ENCODE results near the gene CDKAL1. TPM values are rescaled to one million over a fixed set of nuclear protein-coding genes. Genes with fewer than 3 reads are reported as not detected.

The CDKAL1 gene
- total and polyA plus RNA-seq, 2 of the 13 experiments (the other 11 are each of a cell fraction or from before 2014, with no cell fraction given), result 9.5 to 27.7 TPM

DNA sequence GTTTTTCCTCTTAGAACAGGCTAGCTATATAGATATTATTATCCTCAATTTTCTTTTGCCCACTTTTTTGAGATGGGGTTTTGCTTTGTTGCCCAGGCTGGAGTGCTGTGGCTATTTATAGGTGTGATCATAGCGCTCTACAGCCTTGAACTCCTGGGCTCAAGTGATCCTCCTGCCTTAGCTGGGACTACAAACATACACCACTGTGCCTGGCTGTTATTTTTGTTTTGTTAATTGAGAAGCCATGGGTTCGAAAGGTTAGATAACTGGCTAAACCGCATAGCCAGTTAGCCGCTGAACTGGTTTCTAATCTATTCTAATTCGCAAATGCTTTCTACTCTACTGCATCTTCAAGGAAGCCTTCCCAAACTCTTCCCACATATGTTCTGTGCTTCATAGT is 425.8 kb downstream of the CDKAL1 start:
- Histone ChIP-seq H4K20me1 (ENCODE audit: insufficient read depth, low read length) (no peaks in the 10 kb centered on the region), H3K4me3 (replicated peaks in 1 of 3; ENCODE audit: insufficient read depth in 1 of 3, low read depth in 2 of 3, low read length in 3 of 3) (no peak overlapping the region), H3K4me2 (ENCODE audit: low read depth, low read length) (no peak overlapping the region), H3K9ac (ENCODE audit: insufficient read depth, low read depth, low read length) (no peak overlapping the region), H3K9me3 (ENCODE audit: low read length) (no peaks in the 10 kb centered on the region), H3K27me3 (ENCODE audit: control insufficient read depth in 1 of 2, insufficient read depth in 2 of 2, low read length in 2 of 2) (no peaks in the 10 kb centered on the region), H3K27ac (ENCODE audit: extremely low read length, insufficient read depth, low read length) (no peak overlapping the region), H3K36me3 (replicated peaks in 1 of 2; ENCODE audit: control insufficient read depth in 1 of 2, insufficient read depth in 2 of 2, low read length in 2 of 2) (peaks cover 3 to 7% of the 10 kb centered on the region in 2 experiments; a peak in 3 of 5 replicates), H3K4me1 (ENCODE audit: insufficient read depth, low read length) (no peaks in the 10 kb centered on the region), H2AFZ (ENCODE audit: low read length) (no peak overlapping the region), H3K79me2 (ENCODE audit: insufficient read depth, low read length) (no peaks in the 10 kb centered on the region)
- CTCF ChIA-PET (ENCODE audit: low intra/inter-chr PET ratio, low total read pairs), result no interaction called here
- in situ Hi-C loops (cut with HindIII; ENCODE audit: extremely low pct_ligation_motif_present, low pct_unique_long_range_greater_than_20kb), result no loop called here
- POLR2A ChIA-PET, result no interaction called here
- intact Hi-C loops (cut with micrococcal nuclease; ENCODE audit: unreplicated experiment), result no loop called here
- no peak for ATAC-seq
- DNase-seq (ENCODE audit: low spot score), result no peak
- 95% methylated on average over 5 of the region's 5 CpGs for WGBS (ENCODE audit: low lambda C conversion rate)
- TF ChIP-seq MEF2D (CRISPR knock-in tag; IDR thresholded peaks at IDR 0.05) (peak; percentile 45; the same call in 1 of the 2 replicates), ZNF790 (CRISPR knock-in tag; IDR thresholded peaks at IDR 0.05; ENCODE audit: borderline replicate concordance) (no peak), ZNF224 (CRISPR knock-in tag; IDR thresholded peaks at IDR 0.05) (no peak), STAG1 (CRISPR knock-in tag; IDR thresholded peaks at IDR 0.05) (no peak), ZNF510 (CRISPR knock-in tag; IDR thresholded peaks at IDR 0.05; ENCODE audit: low read depth) (no peak), ZNF570 (CRISPR knock-in tag; IDR thresholded peaks at IDR 0.05; ENCODE audit: borderline replicate concordance) (no peak), ZMYM4 (CRISPR knock-in tag; IDR thresholded peaks at IDR 0.05) (0 out of 2 replicates have a peak, but pooled peaks have one; percentile 25)
- TF ChIP-seq, protein P1, sequence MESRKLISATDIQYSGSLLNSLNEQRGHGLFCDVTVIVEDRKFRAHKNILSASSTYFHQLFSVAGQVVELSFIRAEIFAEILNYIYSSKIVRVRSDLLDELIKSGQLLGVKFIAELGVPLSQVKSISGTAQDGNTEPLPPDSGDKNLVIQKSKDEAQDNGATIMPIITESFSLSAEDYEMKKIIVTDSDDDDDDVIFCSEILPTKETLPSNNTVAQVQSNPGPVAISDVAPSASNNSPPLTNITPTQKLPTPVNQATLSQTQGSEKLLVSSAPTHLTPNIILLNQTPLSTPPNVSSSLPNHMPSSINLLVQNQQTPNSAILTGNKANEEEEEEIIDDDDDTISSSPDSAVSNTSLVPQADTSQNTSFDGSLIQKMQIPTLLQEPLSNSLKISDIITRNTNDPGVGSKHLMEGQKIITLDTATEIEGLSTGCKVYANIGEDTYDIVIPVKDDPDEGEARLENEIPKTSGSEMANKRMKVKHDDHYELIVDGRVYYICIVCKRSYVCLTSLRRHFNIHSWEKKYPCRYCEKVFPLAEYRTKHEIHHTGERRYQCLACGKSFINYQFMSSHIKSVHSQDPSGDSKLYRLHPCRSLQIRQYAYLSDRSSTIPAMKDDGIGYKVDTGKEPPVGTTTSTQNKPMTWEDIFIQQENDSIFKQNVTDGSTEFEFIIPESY (CRISPR knock-in tag; IDR thresholded peaks at IDR 0.05), result peak; percentile 57; the same call in 1 of the 2 replicates
- TF ChIP-seq, protein P2, sequence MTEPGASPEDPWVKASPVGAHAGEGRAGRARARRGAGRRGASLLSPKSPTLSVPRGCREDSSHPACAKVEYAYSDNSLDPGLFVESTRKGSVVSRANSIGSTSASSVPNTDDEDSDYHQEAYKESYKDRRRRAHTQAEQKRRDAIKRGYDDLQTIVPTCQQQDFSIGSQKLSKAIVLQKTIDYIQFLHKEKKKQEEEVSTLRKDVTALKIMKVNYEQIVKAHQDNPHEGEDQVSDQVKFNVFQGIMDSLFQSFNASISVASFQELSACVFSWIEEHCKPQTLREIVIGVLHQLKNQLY (CRISPR knock-in tag; IDR thresholded peaks at IDR 0.05), result no peak
- TF ChIP-seq, protein P3, sequence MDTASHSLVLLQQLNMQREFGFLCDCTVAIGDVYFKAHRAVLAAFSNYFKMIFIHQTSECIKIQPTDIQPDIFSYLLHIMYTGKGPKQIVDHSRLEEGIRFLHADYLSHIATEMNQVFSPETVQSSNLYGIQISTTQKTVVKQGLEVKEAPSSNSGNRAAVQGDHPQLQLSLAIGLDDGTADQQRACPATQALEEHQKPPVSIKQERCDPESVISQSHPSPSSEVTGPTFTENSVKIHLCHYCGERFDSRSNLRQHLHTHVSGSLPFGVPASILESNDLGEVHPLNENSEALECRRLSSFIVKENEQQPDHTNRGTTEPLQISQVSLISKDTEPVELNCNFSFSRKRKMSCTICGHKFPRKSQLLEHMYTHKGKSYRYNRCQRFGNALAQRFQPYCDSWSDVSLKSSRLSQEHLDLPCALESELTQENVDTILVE (CRISPR knock-in tag; IDR thresholded peaks at IDR 0.05), result no peak
- BruUV-seq (replicated peaks), result no TSS peak
- FAIRE-seq, result no peak
